Activated T-helper 1 cell treated with anti-CD3 and anti-CD28 coated beads, Interleukin-12 subunit alpha, Interleukin-12 subunit beta, Interleukin-2, Interleukin-4 antibody, amounts not matched to agents 30 ng/mL and 10 ng/mL and 1 ng/mL, durations not matched to agents 14 hours and 24 hours and 36 hours (primary cell): ENCODE results near the gene MCRIP2. TPM values are rescaled to one million over a fixed set of nuclear protein-coding genes. Genes with fewer than 3 reads are reported as not detected.

Experiments used
- DNase-seq: peaks from one replicate; pipeline ENCODE4 v3.0.0; 2021; ENCODE audit warnings: low spot score
- H3K27ac Mint-ChIP-seq: one replicate; pipeline ENCODE4 v1.8.0; 2021; ENCODE audit warnings: mild to moderate bottlenecking, mixed read lengths
- H3K27me3 Mint-ChIP-seq: one replicate; pipeline ENCODE4 v1.8.0; 2022; ENCODE audit warnings: mild to moderate bottlenecking, moderate library complexity, mixed read lengths; ENCODE audit not compliant: insufficient read depth
- H3K36me3 Mint-ChIP-seq: one replicate; pipeline ENCODE4 v1.8.0; 2021; ENCODE audit warnings: low read depth, mixed read lengths
- H3K4me1 Mint-ChIP-seq: one replicate; pipeline ENCODE4 v1.8.0; 2021; ENCODE audit warnings: low read depth, mixed read lengths
- H3K4me3 Mint-ChIP-seq: one replicate; pipeline ENCODE4 v1.8.0; 2021; ENCODE audit warnings: mild to moderate bottlenecking, moderate library complexity, mixed read lengths
- H3K9me3 Mint-ChIP-seq: one replicate; pipeline ENCODE4 v1.8.0; 2021; ENCODE audit warnings: mixed read lengths
- intact Hi-C: fragments of 100-400 bp; cut with micrococcal nuclease; formaldehyde crosslinking; loops from one replicate; pipeline ENCODE4 v1.15.1; 2024
- total RNA-seq: library from RNA; stranded (reverse); gene quantifications from 2 replicates; pipeline ENCODE4 v1.2.3, GENCODE V29; 2022

Gene MCRIP2
- total RNA-seq, 1 donor from 2014 or later: 66.5 TPM

GRCh38 chr16:640614-641013, 1.0 kb upstream of the MCRIP2 start:
- Mint-ChIP-seq H3K27me3 (no peaks in the 10 kb centered on the region), H3K36me3 (peaks cover 2% of the 10 kb centered on the region), H3K4me1 (peaks cover 6% of the 10 kb centered on the region), H3K4me3 (peak overlapping the region; percentile 67), H3K27ac (no peak overlapping the region), H3K9me3 (no peaks in the 10 kb centered on the region)
- intact Hi-C loops: loop anchor here (1.0 kb wide), 2 partner anchors 9 to 20 kb away; partner anchors contain the start of gene WDR90
- DNase-seq: no peak

DNA sequence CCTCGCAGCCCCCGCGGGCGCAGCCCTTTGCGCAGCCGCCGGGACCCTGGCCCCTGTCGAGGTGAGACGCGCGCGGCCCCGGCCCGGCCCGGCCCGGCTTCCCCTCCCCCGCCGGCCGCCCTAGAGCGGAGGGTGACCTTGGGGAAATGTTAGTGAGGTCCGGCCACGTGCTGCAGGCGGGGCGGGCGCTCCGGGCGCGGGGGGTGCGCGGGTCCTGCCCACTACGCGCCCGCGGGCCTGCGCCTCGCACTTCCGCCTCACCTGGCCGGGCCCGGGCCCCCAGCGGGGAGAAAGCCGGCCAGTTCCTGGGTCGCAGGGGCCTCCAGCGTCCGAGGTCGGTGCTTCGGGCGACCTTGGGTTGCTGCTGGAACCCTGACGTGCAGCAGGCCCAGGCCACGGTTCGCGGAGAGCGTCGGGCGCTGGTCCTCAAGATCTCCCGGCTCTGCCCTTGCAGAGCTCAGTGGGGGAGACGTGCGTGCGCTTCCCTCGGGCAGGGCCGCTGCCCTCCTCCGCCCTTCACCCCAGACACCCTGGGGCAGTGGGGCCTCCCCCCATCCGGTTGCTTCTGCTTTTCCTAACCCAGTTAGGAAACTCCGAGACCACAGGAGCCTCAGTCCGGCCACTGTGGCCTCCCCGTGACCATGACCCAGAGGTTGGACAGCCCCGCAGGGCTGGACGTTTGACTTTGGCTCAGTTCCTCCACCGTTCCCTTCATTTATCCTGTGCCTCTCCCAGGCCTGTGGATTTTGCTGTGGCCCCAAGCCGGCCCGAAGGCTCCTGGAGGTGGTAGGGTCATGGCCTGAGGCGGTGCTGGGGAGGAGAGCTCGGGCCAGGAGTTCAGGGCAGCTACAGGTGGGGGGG, 791 bp downstream of the MCRIP2 start:
- Mint-ChIP-seq H3K9me3 (no peaks in the 10 kb centered on the region), H3K4me1 (no peaks in the 10 kb centered on the region), H3K36me3 (peaks cover 2% of the 10 kb centered on the region), H3K4me3 (peak overlapping the region; percentile 76), H3K27ac (no peak overlapping the region), H3K27me3 (no peaks in the 10 kb centered on the region)
- no peak for DNase-seq
- intact Hi-C loops: no loop called here

- H3K4me3 Mint-ChIP-seq: peak overlapping the region; percentile 76
- DNase-seq: no peak
- H3K27ac Mint-ChIP-seq: no peak overlapping the region
- intact Hi-C loops: no loop called here
- H3K9me3 Mint-ChIP-seq: no peaks in the 10 kb centered on the region
- peaks cover 2% of the 10 kb centered on the region for H3K36me3 Mint-ChIP-seq
- no peaks in the 10 kb centered on the region for H3K4me1 Mint-ChIP-seq
- H3K27me3 Mint-ChIP-seq: no peaks in the 10 kb centered on the region
Measured at GRCh38 chr16:643050-643368, 1.4 kb downstream of the MCRIP2 start.

DNA sequence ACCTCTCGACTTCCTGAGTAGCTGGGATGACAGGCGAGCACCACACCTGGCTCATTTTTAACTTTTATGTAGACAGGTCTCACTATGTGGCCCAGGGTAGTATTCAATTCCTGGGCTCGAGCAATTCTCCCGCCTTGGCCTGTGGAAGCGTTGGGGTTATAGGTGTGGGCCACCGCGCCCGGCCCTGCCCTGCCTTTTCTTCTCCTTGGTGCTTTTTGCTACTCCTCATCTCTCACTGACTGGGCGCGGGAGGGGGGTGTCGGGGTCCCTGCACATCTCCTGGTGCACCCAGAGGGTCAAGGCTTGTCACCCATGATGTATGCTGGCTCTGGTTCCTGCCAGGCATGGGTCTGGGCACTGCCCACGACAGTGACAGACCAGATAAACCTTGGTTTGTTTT, 2.9 kb downstream of the MCRIP2 start:
- Mint-ChIP-seq H3K4me1 (no peaks in the 10 kb centered on the region), H3K27me3 (no peaks in the 10 kb centered on the region), H3K4me3 (peak overlapping the region; percentile 76), H3K36me3 (peaks cover 2% of the 10 kb centered on the region), H3K9me3 (no peaks in the 10 kb centered on the region), H3K27ac (no peak overlapping the region)
- intact Hi-C loops: no loop called here
- no peak for DNase-seq

GRCh38 chr16:645852-646678, 4.4 kb downstream of the MCRIP2 start:
- Mint-ChIP-seq H3K4me1 (no peaks in the 10 kb centered on the region), H3K9me3 (no peaks in the 10 kb centered on the region), H3K27ac (no peak overlapping the region), H3K27me3 (no peaks in the 10 kb centered on the region), H3K36me3 (peaks cover 2% of the 10 kb centered on the region), H3K4me3 (no peak overlapping the region)
- no peak for DNase-seq
- intact Hi-C loops: no loop called here

GRCh38 chr16:646679-647172, 5.1 kb downstream of the MCRIP2 start:
- peaks cover 2% of the 10 kb centered on the region for H3K36me3 Mint-ChIP-seq
- no peaks in the 10 kb centered on the region for H3K9me3 Mint-ChIP-seq
- no peaks in the 10 kb centered on the region for H3K27me3 Mint-ChIP-seq
- DNase-seq: no peak
- no peak overlapping the region for H3K27ac Mint-ChIP-seq
- H3K4me1 Mint-ChIP-seq: no peaks in the 10 kb centered on the region
- intact Hi-C loops: no loop called here
- H3K4me3 Mint-ChIP-seq: no peak overlapping the region

DNA sequence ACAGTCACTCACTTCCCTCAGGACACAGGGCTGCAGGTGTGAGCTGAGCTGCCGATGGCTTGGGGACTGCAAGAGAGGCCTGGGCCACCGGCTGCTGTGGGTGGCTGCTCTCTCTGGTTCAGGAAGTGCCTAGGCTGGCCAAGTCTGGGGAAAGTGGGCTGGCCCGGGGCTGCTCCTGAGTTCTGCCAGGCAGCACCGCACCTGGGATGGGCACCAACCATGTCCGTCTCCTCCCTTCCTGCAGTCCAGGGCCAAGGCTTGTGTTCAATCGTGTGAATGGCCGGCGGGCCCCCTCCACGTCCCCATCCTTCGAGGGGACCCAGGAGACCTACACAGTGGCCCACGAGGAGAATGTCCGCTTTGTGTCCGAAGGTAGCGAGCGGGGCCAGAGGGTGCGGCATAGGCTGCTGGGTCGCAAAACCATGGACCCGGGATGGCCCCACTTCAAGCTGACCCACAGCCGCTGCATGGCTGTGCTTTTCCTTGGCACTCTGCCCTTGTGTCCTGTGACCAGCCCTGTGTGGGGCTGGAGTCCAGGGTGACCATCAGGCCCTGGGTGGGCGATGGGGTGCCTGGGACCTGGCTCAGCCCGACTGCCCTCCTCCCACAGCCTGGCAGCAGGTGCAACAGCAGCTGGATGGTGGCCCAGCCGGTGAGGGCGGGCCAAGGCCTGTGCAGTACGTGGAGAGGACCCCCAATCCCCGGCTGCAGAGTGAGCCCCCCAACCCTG, 5.7 kb downstream of the MCRIP2 start:
- Mint-ChIP-seq H3K4me1 (no peaks in the 10 kb centered on the region), H3K27ac (no peak overlapping the region), H3K9me3 (no peaks in the 10 kb centered on the region), H3K4me3 (no peak overlapping the region), H3K27me3 (no peaks in the 10 kb centered on the region), H3K36me3 (peaks cover 2% of the 10 kb centered on the region)
- intact Hi-C loops: no loop called here
- DNase-seq: no peak

DNA sequence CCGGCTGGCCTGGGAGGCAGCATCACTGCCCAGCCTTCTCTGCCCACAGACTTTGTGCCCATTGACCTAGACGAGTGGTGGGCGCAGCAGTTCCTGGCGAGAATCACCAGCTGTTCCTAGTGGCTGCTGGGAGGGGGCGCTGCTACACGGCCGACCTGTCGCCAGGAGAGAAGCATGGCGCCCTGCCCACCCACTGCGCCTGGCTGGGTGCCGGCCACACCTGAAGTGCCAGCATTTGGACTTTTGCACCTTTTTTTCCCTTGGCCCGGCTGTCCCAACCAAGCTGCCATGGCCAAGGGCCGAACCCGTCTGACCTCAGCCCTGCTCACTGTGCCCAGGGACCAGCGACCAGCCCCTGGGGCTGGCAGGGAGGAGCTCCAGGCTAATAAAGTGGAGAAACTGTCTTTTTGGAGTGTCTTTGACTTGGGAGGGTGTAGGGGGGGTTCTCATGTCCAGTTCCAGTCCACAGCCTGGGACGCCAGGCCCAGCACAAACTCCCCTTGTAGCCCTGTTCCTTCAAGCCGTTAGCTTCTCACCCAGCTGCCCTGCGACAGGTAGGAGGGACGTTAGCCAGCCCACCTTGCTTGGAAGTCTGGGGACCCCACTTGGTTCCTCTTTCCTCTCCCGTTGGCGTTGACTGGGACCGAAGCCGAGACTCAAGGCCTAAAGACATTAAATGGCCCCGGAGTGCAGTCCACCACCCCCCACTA, 6.6 kb downstream of the MCRIP2 start:
- Mint-ChIP-seq H3K4me3 (peak overlapping the region; percentile 84), H3K4me1 (no peaks in the 10 kb centered on the region), H3K27ac (peak overlapping the region; percentile 68), H3K9me3 (no peaks in the 10 kb centered on the region), H3K27me3 (no peaks in the 10 kb centered on the region), H3K36me3 (peaks cover 2% of the 10 kb centered on the region)
- no peak for DNase-seq
- intact Hi-C loops: no loop called here

- H3K27ac Mint-ChIP-seq: peak within 1 kb of the TSS; percentile 68
- peaks cover 2% of the 10 kb centered on the region for H3K36me3 Mint-ChIP-seq
- intact Hi-C loops: loop anchor here (1.0 kb wide), 5 partner anchors 8 to 35 kb away; partner anchors contain the start of genes JMJD8, MCRIP2 and METTL26
- DNase-seq: peak; percentile 92
- no peaks in the 10 kb centered on the region for H3K4me1 Mint-ChIP-seq
- H3K27me3 Mint-ChIP-seq: no peaks in the 10 kb centered on the region
- H3K4me3 Mint-ChIP-seq: peak within 1 kb of the TSS; percentile 84
- no peaks in the 10 kb centered on the region for H3K9me3 Mint-ChIP-seq
Measured at GRCh38 chr16:648781-649589, 7.4 kb downstream of the MCRIP2 start, which contains the start of gene WDR90. Gene WDR90 (plus strand): TSS chr16:649365. CDS start chr16:649417, 52 bp downstream.

DNA sequence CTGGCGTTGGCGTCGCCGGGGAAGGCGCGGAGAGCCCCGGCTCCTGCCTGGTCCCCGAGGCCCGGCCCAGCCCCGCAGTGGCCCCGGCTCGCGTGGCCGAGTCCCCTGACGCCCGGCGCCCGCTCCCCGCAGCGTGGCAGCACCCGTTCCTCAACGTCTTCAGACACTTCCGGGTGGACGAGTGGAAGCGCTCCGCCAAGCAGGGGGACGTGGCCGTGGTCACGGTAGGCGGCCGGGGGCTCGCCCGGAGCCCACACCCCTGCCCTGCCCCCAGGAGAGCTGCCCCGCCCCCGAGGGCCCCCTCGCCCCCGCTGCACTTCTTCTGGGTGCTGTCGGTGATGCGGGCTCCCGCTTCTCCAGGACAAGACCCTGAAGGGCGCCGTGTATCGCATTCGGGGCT, 8.0 kb downstream of the MCRIP2 start:
- H3K27ac Mint-ChIP-seq: peak overlapping the region; percentile 44
- no peak for DNase-seq
- H3K36me3 Mint-ChIP-seq: peaks cover under 1% of the 10 kb centered on the region
- H3K4me3 Mint-ChIP-seq: peak overlapping the region; percentile 77
- H3K27me3 Mint-ChIP-seq: no peaks in the 10 kb centered on the region
- H3K4me1 Mint-ChIP-seq: no peaks in the 10 kb centered on the region
- H3K9me3 Mint-ChIP-seq: no peaks in the 10 kb centered on the region
- intact Hi-C loops: loop anchor here (1.0 kb wide), 5 partner anchors 8 to 35 kb away; partner anchors contain the start of genes JMJD8, MCRIP2 and METTL26

- H3K4me3 Mint-ChIP-seq: peak overlapping the region; percentile 33
- no peaks in the 10 kb centered on the region for H3K36me3 Mint-ChIP-seq
- no peaks in the 10 kb centered on the region for H3K4me1 Mint-ChIP-seq
- no peaks in the 10 kb centered on the region for H3K27me3 Mint-ChIP-seq
- intact Hi-C loops: no loop called here
- no peak for DNase-seq
- no peak overlapping the region for H3K27ac Mint-ChIP-seq
- no peaks in the 10 kb centered on the region for H3K9me3 Mint-ChIP-seq
Measured at GRCh38 chr16:651844-652243, 10.2 kb downstream of the MCRIP2 start.
